Measurements from ENCODE around the gene ZSWIM4.

DNA sequence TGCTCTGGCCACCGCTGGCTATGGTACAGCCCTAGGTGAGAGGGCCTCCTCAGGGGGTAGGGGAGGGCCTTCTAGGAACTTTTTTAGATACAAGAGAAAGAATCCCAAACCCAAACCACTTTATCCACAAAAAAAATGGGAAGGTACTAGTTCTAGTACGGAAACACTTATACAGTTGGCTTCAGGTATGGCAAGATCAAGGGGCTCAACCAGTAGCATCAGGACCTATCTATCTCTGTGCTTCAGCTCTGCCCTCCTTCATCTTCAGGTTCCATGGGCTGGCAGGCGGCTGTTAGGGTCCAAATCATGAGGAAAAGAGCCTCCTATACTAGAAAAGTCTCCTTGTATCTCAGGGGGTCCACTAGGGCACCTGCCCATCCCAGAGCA lies 29.2 kb upstream of the ZSWIM4 start:
- TF ChIP-seq, protein P1, sequence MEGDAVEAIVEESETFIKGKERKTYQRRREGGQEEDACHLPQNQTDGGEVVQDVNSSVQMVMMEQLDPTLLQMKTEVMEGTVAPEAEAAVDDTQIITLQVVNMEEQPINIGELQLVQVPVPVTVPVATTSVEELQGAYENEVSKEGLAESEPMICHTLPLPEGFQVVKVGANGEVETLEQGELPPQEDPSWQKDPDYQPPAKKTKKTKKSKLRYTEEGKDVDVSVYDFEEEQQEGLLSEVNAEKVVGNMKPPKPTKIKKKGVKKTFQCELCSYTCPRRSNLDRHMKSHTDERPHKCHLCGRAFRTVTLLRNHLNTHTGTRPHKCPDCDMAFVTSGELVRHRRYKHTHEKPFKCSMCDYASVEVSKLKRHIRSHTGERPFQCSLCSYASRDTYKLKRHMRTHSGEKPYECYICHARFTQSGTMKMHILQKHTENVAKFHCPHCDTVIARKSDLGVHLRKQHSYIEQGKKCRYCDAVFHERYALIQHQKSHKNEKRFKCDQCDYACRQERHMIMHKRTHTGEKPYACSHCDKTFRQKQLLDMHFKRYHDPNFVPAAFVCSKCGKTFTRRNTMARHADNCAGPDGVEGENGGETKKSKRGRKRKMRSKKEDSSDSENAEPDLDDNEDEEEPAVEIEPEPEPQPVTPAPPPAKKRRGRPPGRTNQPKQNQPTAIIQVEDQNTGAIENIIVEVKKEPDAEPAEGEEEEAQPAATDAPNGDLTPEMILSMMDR (IDR thresholded peaks at IDR 0.05), result no peak
- TF ChIP-seq POLR2A (IDR thresholded peaks at IDR 0.05), result no peak

Measured in right lobe of liver (tissue), 4 donors.